ENCODE measurements around the gene TTR.

Gene TTR

GRCh38 chr18:31590570-31590969 is 1.1 kb upstream of the TTR start:
- Histone ChIP-seq H3K4me3 (IDR thresholded peaks at IDR 0.05; ENCODE audit: insufficient read depth, low read depth, low read length) (no peak overlapping the region), H3K36me3 (ENCODE audit: insufficient read depth) (no peaks in the 10 kb centered on the region), H3K4me2 (no peak overlapping the region), H2AFZ (ENCODE audit: low read depth) (no peak overlapping the region), H3K4me1 (ENCODE audit: low read depth, poor library complexity, severe bottlenecking) (no peaks in the 10 kb centered on the region), H3K9ac (no peak overlapping the region), H3K27ac (no peak overlapping the region), H3K79me2 (ENCODE audit: insufficient read depth, low read depth) (no peaks in the 10 kb centered on the region), H3K27me3 (ENCODE audit: insufficient read depth, low read depth) (no peaks in the 10 kb centered on the region), H4K20me1 (ENCODE audit: insufficient read depth) (no peaks in the 10 kb centered on the region)
- no peak for TF ChIP-seq CTCF (conservative IDR thresholded peaks at IDR 0.05; ENCODE audit: low read depth, low read length)

- Histone ChIP-seq H3K4me2 (no peak overlapping the region), H3K27me3 (ENCODE audit: insufficient read depth, low read depth) (no peaks in the 10 kb centered on the region), H3K36me3 (ENCODE audit: insufficient read depth) (no peaks in the 10 kb centered on the region), H4K20me1 (ENCODE audit: insufficient read depth) (no peaks in the 10 kb centered on the region), H3K4me1 (ENCODE audit: low read depth, poor library complexity, severe bottlenecking) (no peaks in the 10 kb centered on the region), H3K9ac (no peak overlapping the region), H2AFZ (ENCODE audit: low read depth) (no peak overlapping the region), H3K4me3 (IDR thresholded peaks at IDR 0.05; ENCODE audit: insufficient read depth, low read depth, low read length) (no peak overlapping the region), H3K27ac (no peak overlapping the region), H3K79me2 (ENCODE audit: insufficient read depth, low read depth) (no peaks in the 10 kb centered on the region)
- TF ChIP-seq CTCF (conservative IDR thresholded peaks at IDR 0.05; ENCODE audit: low read depth, low read length): no peak
Observed at GRCh38 chr18:31591113-31591512, 564 bp upstream of the TTR start.

GRCh38 chr18:31592506-31593157 is 955 bp downstream of the TTR start:
- no peak overlapping the region for H3K27ac ChIP-seq
- H3K4me2 ChIP-seq: no peak overlapping the region
- H3K36me3 ChIP-seq (ENCODE audit: insufficient read depth): no peaks in the 10 kb centered on the region
- TF ChIP-seq CTCF (conservative IDR thresholded peaks at IDR 0.05; ENCODE audit: low read depth, low read length): no peak
- H3K27me3 ChIP-seq (ENCODE audit: insufficient read depth, low read depth): no peaks in the 10 kb centered on the region
- H2AFZ ChIP-seq (ENCODE audit: low read depth): no peak overlapping the region
- no peaks in the 10 kb centered on the region for H3K79me2 ChIP-seq (ENCODE audit: insufficient read depth, low read depth)
- no peak overlapping the region for H3K9ac ChIP-seq
- H3K4me1 ChIP-seq (ENCODE audit: low read depth, poor library complexity, severe bottlenecking): no peaks in the 10 kb centered on the region
- H4K20me1 ChIP-seq (ENCODE audit: insufficient read depth): no peaks in the 10 kb centered on the region
- H3K4me3 ChIP-seq (IDR thresholded peaks at IDR 0.05; ENCODE audit: insufficient read depth, low read depth, low read length): no peak overlapping the region

GRCh38 chr18:31595121-31595771 is 3.6 kb downstream of the TTR start:
- H3K36me3 ChIP-seq (ENCODE audit: insufficient read depth): no peaks in the 10 kb centered on the region
- H4K20me1 ChIP-seq (ENCODE audit: insufficient read depth): no peaks in the 10 kb centered on the region
- H2AFZ ChIP-seq (ENCODE audit: low read depth): no peak overlapping the region
- H3K4me1 ChIP-seq (ENCODE audit: low read depth, poor library complexity, severe bottlenecking): no peaks in the 10 kb centered on the region
- H3K9ac ChIP-seq: no peak overlapping the region
- H3K4me2 ChIP-seq: no peak overlapping the region
- no peaks in the 10 kb centered on the region for H3K79me2 ChIP-seq (ENCODE audit: insufficient read depth, low read depth)
- H3K27ac ChIP-seq: no peak overlapping the region
- H3K4me3 ChIP-seq (IDR thresholded peaks at IDR 0.05; ENCODE audit: insufficient read depth, low read depth, low read length): no peak overlapping the region
- H3K27me3 ChIP-seq (ENCODE audit: insufficient read depth, low read depth): no peaks in the 10 kb centered on the region
- no peak for TF ChIP-seq CTCF (conservative IDR thresholded peaks at IDR 0.05; ENCODE audit: low read depth, low read length)

Data from KMS-11 (cell line).